IMR-90 (cell line): ENCODE data around the gene FN1. TPM values are rescaled to one million over a fixed set of nuclear protein-coding genes. Genes with fewer than 3 reads are reported as not detected.

Experiments used
- ATAC-seq: fragments of 200-7000 bp; cut with Tn5 transposase; 2 replicates; pipeline ENCODE4 v1.9.1; 2020; ENCODE audit warnings: low read depth, mild to moderate bottlenecking, moderate library complexity
- BruUV-seq: library from RNA; stranded (reverse); fragments of 400-500 nt; replicated peaks from 2 replicates; lab custom pipeline; 2021; lab: Mats Ljungman, UMichigan
- CTCF ChIA-PET: fragments of 300-600 bp; formaldehyde crosslinking; extraction: SDS; loops from one replicate; lab custom pipeline; 2021; ENCODE audit warnings: antibody characterized with exemption; lab: Yijun Ruan, JAX
- POLR2A ChIA-PET: fragments of 300-600 bp; sonication (Branson Sonifier 250); formaldehyde crosslinking; loops from one replicate; lab custom pipeline; 2022; ENCODE audit warnings: antibody characterized with exemption; ENCODE audit not compliant: unreplicated experiment; lab: Charles Lee
- DNase-seq: peaks from one replicate; pipeline ENCODE4 v3.0.0; 2013
- H2AFZ ChIP-seq: replicated peaks from 2 replicates; pipeline ENCODE3; 2013; ENCODE audit warnings: low read length, mild to moderate bottlenecking; ENCODE audit not compliant: poor library complexity
- H2AK5ac ChIP-seq: 2 replicates; pipeline ENCODE4 v1.6.1; 2013; ENCODE audit warnings: low read depth, low read length, inconsistent platforms
- H2AK9ac ChIP-seq: replicated peaks from 2 replicates; pipeline ENCODE3; 2013; ENCODE audit warnings: mild to moderate bottlenecking, low read depth, low read length, moderate library complexity; ENCODE audit not compliant: poor library complexity
- H2BK120ac ChIP-seq: 2 replicates; pipeline ENCODE4 v1.6.1; 2013; ENCODE audit warnings: low read depth, low read length, inconsistent platforms
- H2BK15ac ChIP-seq: 3 replicates; pipeline ENCODE4 v1.6.1; 2013; ENCODE audit warnings: low read depth, low read length, inconsistent platforms
- H2BK20ac ChIP-seq: 2 replicates; pipeline ENCODE4 v1.6.1; 2013; ENCODE audit warnings: low read depth, mild to moderate bottlenecking, inconsistent platforms, low read length, moderate library complexity
- H2BK5ac ChIP-seq: 2 replicates; pipeline ENCODE4 v1.6.1; 2013; ENCODE audit warnings: mild to moderate bottlenecking, low read depth, low read length, inconsistent platforms; ENCODE audit not compliant: poor library complexity, severe bottlenecking
- H3K14ac ChIP-seq: replicated peaks from 2 replicates; pipeline ENCODE4 v1.6.1; 2013; ENCODE audit warnings: low read depth, low read length, inconsistent platforms
- H3K18ac ChIP-seq: 2 replicates; pipeline ENCODE4 v1.6.1; 2013; ENCODE audit warnings: low read depth, low read length, control low read depth
- H3K23ac ChIP-seq: 2 replicates; pipeline ENCODE4 v1.6.1; 2013; ENCODE audit warnings: low read depth, low read length, inconsistent platforms
- H3K27ac ChIP-seq: 2 replicates; pipeline ENCODE4 v1.5.1; 2013; ENCODE audit warnings: mild to moderate bottlenecking, control low read depth, low read length; ENCODE audit not compliant: insufficient read depth
- H3K27me3 ChIP-seq: 2 replicates; pipeline ENCODE4 v1.6.1; 2013; ENCODE audit warnings: low read length; ENCODE audit not compliant: control insufficient read depth, insufficient read depth
- H3K36me3 ChIP-seq: 2 replicates; pipeline ENCODE4 v1.6.1; 2013; ENCODE audit warnings: low read length, mixed read lengths; ENCODE audit not compliant: control insufficient read depth, insufficient read depth
- H3K4ac ChIP-seq: 2 replicates; pipeline ENCODE4 v1.6.1; 2013; ENCODE audit warnings: low read depth, low read length, inconsistent platforms
- H3K4me1 ChIP-seq: 2 replicates; pipeline ENCODE4 v1.6.1; 2013; ENCODE audit warnings: low read length, mixed read lengths; ENCODE audit not compliant: control insufficient read depth, insufficient read depth
- H3K4me2 ChIP-seq: 2 replicates; pipeline ENCODE4 v1.6.1; 2013; ENCODE audit warnings: low read depth, mild to moderate bottlenecking, control low read depth, low read length, moderate library complexity
- H3K4me3 ChIP-seq: 2 replicates; pipeline ENCODE4 v1.5.1; 2013; ENCODE audit warnings: low read depth, mild to moderate bottlenecking, control low read depth, low read length, moderate library complexity; ENCODE audit not compliant: insufficient read depth
- H3K56ac ChIP-seq: 2 replicates; pipeline ENCODE4 v1.6.1; 2013; ENCODE audit warnings: low read length, inconsistent platforms; ENCODE audit not compliant: insufficient read depth; ENCODE audit errors: extremely low read depth
- H3K79me1 ChIP-seq, 2 experiments: 2 replicates each; pipeline ENCODE4 v1.6.1; 2013; ENCODE audit warnings: low read length in 2 of 2, inconsistent platforms in 1 of 2, low read depth in 1 of 2
- H3K9ac ChIP-seq: 2 replicates; pipeline ENCODE4 v1.6.1; 2013; ENCODE audit warnings: low read depth, low read length, control low read depth
- H3K9me1 ChIP-seq: 2 replicates; pipeline ENCODE4 v1.6.1; 2013; ENCODE audit warnings: low read length, inconsistent platforms; ENCODE audit not compliant: insufficient read depth
- H3K9me3 ChIP-seq: 2 replicates; pipeline ENCODE4 v1.6.1; 2013; ENCODE audit warnings: low read length; ENCODE audit not compliant: control insufficient read depth, insufficient read depth
- H4K20me1 ChIP-seq: 2 replicates; pipeline ENCODE4 v1.6.1; 2013; ENCODE audit warnings: low read length, inconsistent platforms; ENCODE audit not compliant: insufficient read depth
- H4K5ac ChIP-seq: 2 replicates; pipeline ENCODE4 v1.6.1; 2013; ENCODE audit warnings: mild to moderate bottlenecking, low read depth, low read length, control low read depth
- H4K8ac ChIP-seq, 2 experiments: 2 replicates each; pipeline ENCODE4 v1.6.1; 2013; ENCODE audit warnings: low read depth in 2 of 2, low read length in 2 of 2, control low read depth in 1 of 2, inconsistent platforms in 1 of 2
- H4K91ac ChIP-seq: 2 replicates; pipeline ENCODE4 v1.6.1; 2013; ENCODE audit warnings: low read depth, low read length, inconsistent platforms; ENCODE audit not compliant: insufficient read depth
- POLR2A ChIP-seq: IDR thresholded peaks from 2 replicates; pipeline ENCODE4 v1.6.1; 2012; ENCODE audit warnings: mild to moderate bottlenecking, low read depth, low read length
- WGBS, 2 experiments: methylation state at CpG; one replicate each; pipeline versions ENCODE4 v1.1.5 to v1.1.7; 2013; ENCODE audit warnings: missing lambda C conversion rate in 2 of 2; ENCODE audit not compliant: insufficient read length in 1 of 2; ENCODE audit errors: extremely low coverage in 2 of 2; 5-methylcytosine and 5-hydroxymethylcytosine counted together
- dilution Hi-C: fragments of 300-500 bp; cut with HindIII; formaldehyde crosslinking; loops from one replicate; pipeline ENCODE4 v1.14.3; 2018; ENCODE audit warnings: low sequenced_read_pairs; ENCODE audit not compliant: unreplicated experiment
- in situ Hi-C: fragments of 300-500 bp; cut with MboI; formaldehyde crosslinking; loops from 3 replicates; pipeline ENCODE4 v1.14.3; 2019; ENCODE audit warnings: low sequenced_read_pairs, inconsistent platforms, mixed read lengths
- intact Hi-C: fragments of 100-400 bp; cut with micrococcal nuclease; formaldehyde crosslinking; loops from 2 replicates; pipeline ENCODE4 v1.10.0; 2022
- polyA plus RNA-seq, 3 experiments: library from polyadenylated mRNA; depleted of rRNA; stranded (reverse); fragments of >200 nt; gene quantifications; 2 replicates each; pipeline ENCODE4 v1.2.3, GENCODE V29; 2012; ENCODE audit warnings: low replicate concordance in 1 of 3
- total RNA-seq: library from RNA; depleted of rRNA; stranded (reverse); fragments of >200 nt; gene quantifications from 2 replicates; pipeline ENCODE4 v1.2.3, GENCODE V29; 2012
- TF ChIP-seq, protein P1 (sequence below): conservative IDR thresholded peaks from 2 replicates; pipeline ENCODE4 v1.5.1; 2012; ENCODE audit warnings: mild to moderate bottlenecking, low read depth, low read length, improper control_type of control experiment

FN1 gene
- total and polyA plus RNA-seq, 2 of the 4 experiments (the other 2 are of a cell fraction) = 8,243 to 13,004 TPM

GRCh38 chr2:215383652-215384279, 52.1 kb downstream of the FN1 start:
- no peak for ATAC-seq
- Histone ChIP-seq H3K4ac (no peak overlapping the region), H3K27me3 (no peaks in the 10 kb centered on the region), H4K91ac (no peak overlapping the region), H2BK5ac (peak overlapping the region; percentile 6), H4K5ac (no peak overlapping the region), H4K20me1 (peaks cover 24% of the 10 kb centered on the region; the same call in 1 of the 2 replicates), H3K79me1 (peaks cover 25 to 52% of the 10 kb centered on the region in 2 experiments; a peak in 3 of 4 replicates), H2BK120ac (no peak overlapping the region), H2BK15ac (no peak overlapping the region), H3K9me3 (no peaks in the 10 kb centered on the region), H3K23ac (no peak overlapping the region), H2BK20ac (no peak overlapping the region), H3K14ac (no peak overlapping the region), H4K8ac (no peak overlapping the region), H3K9ac (no peak overlapping the region), H3K18ac (no peak overlapping the region), H3K4me3 (no peak overlapping the region), H2AK9ac (peak overlapping the region; percentile 44), H3K9me1 (no peaks in the 10 kb centered on the region), H3K4me1 (no peaks in the 10 kb centered on the region), H3K56ac (no peak overlapping the region), H3K27ac (no peak overlapping the region), H3K36me3 (peaks cover 70% of the 10 kb centered on the region), H3K4me2 (no peak overlapping the region), H2AFZ (no peak overlapping the region), H2AK5ac (no peak overlapping the region)
- DNase-seq = no peak
- in situ Hi-C loops = no loop called here
- dilution Hi-C loops = no loop called here
- intact Hi-C loops = no loop called here
- BruUV-seq = TSS peak; percentile 20
- ChIA-PET POLR2A (no interaction called here), CTCF (interaction anchor here (1.8 kb wide), 1 partner anchor 14 kb away, joined by 5 read pairs; no protein-coding TSS in a partner anchor)
- 100% methylated on average over 3 of the region's 8 CpGs; no CpG with 5 or more reads in 1 of the 2 experiments for WGBS, 2 experiments
- TF ChIP-seq, protein P1, sequence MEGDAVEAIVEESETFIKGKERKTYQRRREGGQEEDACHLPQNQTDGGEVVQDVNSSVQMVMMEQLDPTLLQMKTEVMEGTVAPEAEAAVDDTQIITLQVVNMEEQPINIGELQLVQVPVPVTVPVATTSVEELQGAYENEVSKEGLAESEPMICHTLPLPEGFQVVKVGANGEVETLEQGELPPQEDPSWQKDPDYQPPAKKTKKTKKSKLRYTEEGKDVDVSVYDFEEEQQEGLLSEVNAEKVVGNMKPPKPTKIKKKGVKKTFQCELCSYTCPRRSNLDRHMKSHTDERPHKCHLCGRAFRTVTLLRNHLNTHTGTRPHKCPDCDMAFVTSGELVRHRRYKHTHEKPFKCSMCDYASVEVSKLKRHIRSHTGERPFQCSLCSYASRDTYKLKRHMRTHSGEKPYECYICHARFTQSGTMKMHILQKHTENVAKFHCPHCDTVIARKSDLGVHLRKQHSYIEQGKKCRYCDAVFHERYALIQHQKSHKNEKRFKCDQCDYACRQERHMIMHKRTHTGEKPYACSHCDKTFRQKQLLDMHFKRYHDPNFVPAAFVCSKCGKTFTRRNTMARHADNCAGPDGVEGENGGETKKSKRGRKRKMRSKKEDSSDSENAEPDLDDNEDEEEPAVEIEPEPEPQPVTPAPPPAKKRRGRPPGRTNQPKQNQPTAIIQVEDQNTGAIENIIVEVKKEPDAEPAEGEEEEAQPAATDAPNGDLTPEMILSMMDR = no peak
- peak; percentile 41; the same call in 1 of the 2 replicates for TF ChIP-seq POLR2A
